MG63 (cell line): ENCODE results near the gene PDGFD. TPM values are rescaled to one million over a fixed set of nuclear protein-coding genes. Genes with fewer than 3 reads are reported as not detected.

Source experiments
- DNase-seq: peaks from one replicate; pipeline ENCODE4 v3.0.0-alpha.2; 2020
- H3K27me3 ChIP-seq: fragments of 250-450 bp; sonication (Bioruptor Pico); 2 replicates; pipeline ENCODE4 v1.5.1; 2020; ENCODE audit warnings: mild to moderate bottlenecking, moderate library complexity
- H3K36me3 ChIP-seq: fragments of 250-450 bp; sonication (Bioruptor Pico); 2 replicates; pipeline ENCODE4 v1.5.1; 2020; ENCODE audit warnings: mild to moderate bottlenecking, moderate library complexity
- H3K4me3 ChIP-seq: fragments of 250-450 bp; sonication (Bioruptor Pico); 2 replicates; pipeline ENCODE4 v1.5.1; 2020; ENCODE audit warnings: mild to moderate bottlenecking, moderate library complexity
- H3K9me3 ChIP-seq: fragments of 250-450 bp; sonication (Bioruptor Pico); 2 replicates; pipeline ENCODE4 v1.5.1; 2020; ENCODE audit warnings: mild to moderate bottlenecking, moderate library complexity
- total RNA-seq: library from RNA; depleted of rRNA; stranded (reverse); fragments of >200 nt; shearing (Covaris generic); gene quantifications from 2 replicates; pipeline ENCODE4 v1.2.3, GENCODE V29; 2014; ENCODE audit warnings: low replicate concordance

Gene PDGFD
- total RNA-seq, 1 experiment from 2014 or later = 0.95 TPM

DNA sequence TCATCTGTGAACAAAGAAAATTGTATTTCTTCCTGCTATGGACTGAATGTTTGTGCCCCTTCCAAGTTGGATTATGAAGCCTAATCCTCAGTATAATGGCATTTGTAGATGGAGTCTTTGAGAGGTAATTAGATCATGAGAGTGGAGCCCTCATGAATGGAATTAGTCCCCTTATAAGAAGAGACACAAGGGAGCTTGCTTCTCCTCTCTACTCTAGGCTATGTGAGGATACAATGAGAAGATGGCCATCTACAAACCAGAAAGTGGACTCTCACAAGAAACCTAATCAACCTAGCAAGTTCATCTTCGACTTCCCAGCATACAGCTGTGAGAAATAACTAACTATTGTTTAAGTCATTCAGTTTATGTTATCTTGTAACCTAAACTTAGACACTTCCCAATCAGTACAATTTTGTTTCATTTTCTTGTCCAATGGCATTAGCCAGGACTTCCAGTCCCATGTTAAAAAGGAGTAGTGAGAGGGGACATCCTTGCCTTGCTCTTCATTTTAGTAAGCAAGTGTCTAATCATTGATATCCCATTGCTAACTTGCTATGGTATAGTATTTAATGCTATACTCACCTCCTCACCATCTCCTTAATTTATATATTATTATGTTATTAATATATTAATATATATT, 45.7 kb downstream of the PDGFD start:
- DNase-seq = no peak
- no peaks in the 10 kb centered on the region for H3K27me3 ChIP-seq
- H3K4me3 ChIP-seq = no peak overlapping the region
- H3K36me3 ChIP-seq = no peaks in the 10 kb centered on the region
- no peaks in the 10 kb centered on the region; the same call in 1 of the 2 replicates for H3K9me3 ChIP-seq

GRCh38 chr11:104113541-104113940, 50.4 kb downstream of the PDGFD start:
- DNase-seq = no peak
- Histone ChIP-seq H3K9me3 (no peaks in the 10 kb centered on the region; the same call in 1 of the 2 replicates), H3K36me3 (no peaks in the 10 kb centered on the region), H3K27me3 (no peaks in the 10 kb centered on the region), H3K4me3 (no peak overlapping the region)

DNA sequence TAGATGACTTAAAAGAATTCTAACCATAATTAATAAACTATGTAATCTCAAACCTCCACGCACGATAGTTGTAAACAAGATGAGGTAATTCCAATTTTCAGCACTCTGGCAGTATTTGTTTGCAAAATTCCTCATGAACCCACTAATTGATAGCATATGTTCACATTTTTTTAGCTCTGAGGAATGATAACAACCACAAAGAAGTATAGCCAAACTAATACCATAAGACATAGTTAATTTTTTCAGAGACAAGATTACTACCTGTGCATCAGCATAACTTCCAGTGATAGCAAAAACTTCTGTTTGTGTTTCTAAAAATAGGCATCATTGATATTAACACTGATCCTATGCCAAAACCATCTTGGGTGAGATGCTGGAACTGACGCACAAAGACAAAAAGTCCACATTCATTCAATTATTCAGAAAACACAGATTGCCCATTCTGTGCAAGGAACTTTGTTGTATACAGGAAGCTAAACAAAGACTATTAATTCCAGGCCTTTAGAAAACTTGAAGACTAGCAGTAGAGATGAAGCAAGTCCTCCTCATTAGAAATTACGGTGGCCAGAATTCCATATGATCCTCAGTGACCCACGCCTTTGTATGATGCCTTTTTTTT, 57.7 kb downstream of the PDGFD start:
- Histone ChIP-seq H3K36me3 (no peaks in the 10 kb centered on the region), H3K9me3 (0 out of 2 replicates have a peak, but pooled peaks cover 1% of the 10 kb centered on the region), H3K27me3 (no peaks in the 10 kb centered on the region), H3K4me3 (no peak overlapping the region)
- DNase-seq = no peak

DNA sequence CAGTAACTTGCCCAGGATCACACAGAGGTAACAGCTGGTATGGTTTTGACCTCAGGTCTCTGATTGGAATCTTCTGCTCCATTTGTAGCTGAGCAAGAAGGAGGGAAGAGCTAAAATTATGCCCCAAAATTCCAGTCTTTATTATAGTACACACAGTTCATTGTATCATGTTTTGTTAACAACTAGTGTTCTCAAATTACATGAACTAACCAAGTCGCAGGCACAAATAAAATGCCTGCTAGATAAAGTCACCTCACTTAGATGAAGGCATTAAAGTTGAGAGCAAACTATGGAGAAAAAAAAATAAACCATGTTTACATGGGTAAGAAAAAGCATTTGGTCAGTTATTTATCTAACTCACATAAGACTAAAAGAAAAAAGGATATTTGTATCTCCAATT, 58.8 kb downstream of the PDGFD start:
- Histone ChIP-seq H3K9me3 (0 out of 2 replicates have a peak, but pooled peaks cover 1% of the 10 kb centered on the region), H3K27me3 (no peaks in the 10 kb centered on the region), H3K36me3 (no peaks in the 10 kb centered on the region), H3K4me3 (no peak overlapping the region)
- DNase-seq = no peak

- no peak for DNase-seq
- no peak overlapping the region for H3K4me3 ChIP-seq
- 0 out of 2 replicates have a peak, but pooled peaks cover 1% of the 10 kb centered on the region for H3K9me3 ChIP-seq
- H3K36me3 ChIP-seq = no peaks in the 10 kb centered on the region
- H3K27me3 ChIP-seq = no peaks in the 10 kb centered on the region
Observed at GRCh38 chr11:104104664-104105063, 59.3 kb downstream of the PDGFD start.

DNA sequence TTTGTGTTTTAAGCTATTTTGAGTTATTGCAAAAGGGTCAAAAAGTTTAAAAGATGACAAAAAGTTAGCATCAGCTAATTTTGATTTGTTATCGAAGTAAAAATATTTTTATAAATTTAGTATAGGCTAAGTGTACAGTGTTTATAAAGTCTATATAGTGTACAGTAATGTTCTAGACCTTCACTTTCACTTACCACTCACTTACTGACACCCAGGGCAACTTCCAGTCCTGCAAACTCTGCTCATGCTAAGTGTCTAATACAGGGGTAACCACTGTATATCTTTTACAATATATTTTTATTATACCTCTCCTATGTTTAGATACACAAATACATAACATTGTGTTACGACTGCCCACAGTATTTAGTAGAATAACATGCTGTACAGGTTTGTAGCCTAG, 59.7 kb downstream of the PDGFD start:
- no peak for DNase-seq
- Histone ChIP-seq H3K36me3 (no peaks in the 10 kb centered on the region), H3K4me3 (no peak overlapping the region), H3K27me3 (no peaks in the 10 kb centered on the region), H3K9me3 (0 out of 2 replicates have a peak, but pooled peaks cover 1% of the 10 kb centered on the region)

GRCh38 chr11:104098555-104098954, 65.4 kb downstream of the PDGFD start:
- H3K9me3 ChIP-seq = 0 out of 2 replicates have a peak, but pooled peaks cover 1% of the 10 kb centered on the region
- no peaks in the 10 kb centered on the region for H3K36me3 ChIP-seq
- no peak overlapping the region for H3K4me3 ChIP-seq
- DNase-seq = no peak
- no peaks in the 10 kb centered on the region for H3K27me3 ChIP-seq

DNA sequence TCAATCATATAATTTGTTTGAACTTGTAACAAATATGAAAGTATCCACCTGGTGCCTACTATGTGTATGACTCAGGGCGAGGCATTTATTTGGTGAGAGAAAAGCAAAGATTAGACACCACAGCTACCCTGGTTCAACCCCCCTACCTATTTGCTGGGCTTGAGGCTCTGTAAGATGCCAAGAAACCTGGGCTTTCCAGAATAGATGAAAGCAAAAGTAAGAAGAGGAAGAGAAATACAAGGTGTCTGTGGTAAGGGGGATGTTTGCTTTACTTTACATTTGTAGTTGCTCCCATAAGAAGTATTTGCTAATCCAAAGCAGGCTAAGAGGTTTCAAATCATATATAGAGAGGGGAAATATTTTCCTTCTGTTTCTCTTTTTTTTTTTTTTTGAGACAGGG, 65.8 kb downstream of the PDGFD start:
- DNase-seq = no peak
- Histone ChIP-seq H3K9me3 (0 out of 2 replicates have a peak, but pooled peaks cover 1% of the 10 kb centered on the region), H3K27me3 (no peaks in the 10 kb centered on the region), H3K36me3 (no peaks in the 10 kb centered on the region), H3K4me3 (no peak overlapping the region)

DNA sequence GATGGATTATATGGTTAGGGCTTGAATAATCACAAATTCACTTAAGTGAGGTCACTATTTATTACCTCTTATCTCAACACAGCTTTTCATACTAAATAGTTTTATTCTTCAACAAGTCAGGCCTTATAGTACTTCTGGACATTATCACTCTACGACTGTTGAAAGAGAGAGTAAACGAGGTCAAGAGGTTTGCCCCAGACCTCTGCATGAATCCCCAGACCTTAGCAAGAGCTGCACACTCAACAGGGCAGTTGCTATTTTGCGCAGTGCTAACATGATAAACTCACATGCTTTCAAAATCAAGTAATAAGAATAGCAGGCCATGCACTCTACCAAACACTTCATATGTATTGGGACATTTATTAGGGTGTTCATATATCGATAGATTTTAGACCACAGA, 67.0 kb downstream of the PDGFD start:
- DNase-seq = no peak
- H3K36me3 ChIP-seq = no peaks in the 10 kb centered on the region
- no peak overlapping the region for H3K4me3 ChIP-seq
- H3K27me3 ChIP-seq = no peaks in the 10 kb centered on the region
- 0 out of 2 replicates have a peak, but pooled peaks cover 1% of the 10 kb centered on the region for H3K9me3 ChIP-seq

- no peaks in the 10 kb centered on the region for H3K36me3 ChIP-seq
- no peak for DNase-seq
- no peaks in the 10 kb centered on the region for H3K9me3 ChIP-seq
- no peak overlapping the region for H3K4me3 ChIP-seq
- no peaks in the 10 kb centered on the region for H3K27me3 ChIP-seq
Observed at GRCh38 chr11:104095791-104096190, 68.2 kb downstream of the PDGFD start.

DNA sequence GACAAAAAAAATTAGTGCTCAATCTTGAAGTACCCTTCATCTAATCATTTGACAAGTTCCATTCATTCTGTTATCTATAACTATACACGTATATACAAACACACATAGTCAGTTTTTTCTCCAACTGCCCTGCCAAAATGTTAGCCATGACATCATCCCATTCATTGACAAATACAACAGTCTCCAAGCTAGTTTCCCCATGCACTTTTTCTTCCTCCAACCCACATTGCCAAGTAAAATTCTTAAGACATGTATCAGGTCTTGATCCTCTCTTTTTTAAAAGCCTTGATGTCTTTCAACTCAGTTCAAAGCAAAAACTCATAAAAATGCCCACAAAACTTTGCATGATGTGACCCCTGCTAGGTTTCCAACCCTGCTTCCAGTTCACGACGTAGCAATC, 69.4 kb downstream of the PDGFD start:
- Histone ChIP-seq H3K27me3 (no peaks in the 10 kb centered on the region), H3K4me3 (no peak overlapping the region), H3K9me3 (no peaks in the 10 kb centered on the region), H3K36me3 (no peaks in the 10 kb centered on the region)
- peak; percentile 40 for DNase-seq

GRCh38 chr11:104093426-104094280, 70.3 kb downstream of the PDGFD start:
- Histone ChIP-seq H3K9me3 (no peaks in the 10 kb centered on the region), H3K36me3 (no peaks in the 10 kb centered on the region), H3K4me3 (no peak overlapping the region), H3K27me3 (no peaks in the 10 kb centered on the region)
- no peak for DNase-seq

GRCh38 chr11:104092744-104093143, 71.2 kb downstream of the PDGFD start:
- DNase-seq = peak; percentile 5
- H3K9me3 ChIP-seq = no peaks in the 10 kb centered on the region
- H3K27me3 ChIP-seq = no peaks in the 10 kb centered on the region
- no peaks in the 10 kb centered on the region for H3K36me3 ChIP-seq
- H3K4me3 ChIP-seq = no peak overlapping the region

DNA sequence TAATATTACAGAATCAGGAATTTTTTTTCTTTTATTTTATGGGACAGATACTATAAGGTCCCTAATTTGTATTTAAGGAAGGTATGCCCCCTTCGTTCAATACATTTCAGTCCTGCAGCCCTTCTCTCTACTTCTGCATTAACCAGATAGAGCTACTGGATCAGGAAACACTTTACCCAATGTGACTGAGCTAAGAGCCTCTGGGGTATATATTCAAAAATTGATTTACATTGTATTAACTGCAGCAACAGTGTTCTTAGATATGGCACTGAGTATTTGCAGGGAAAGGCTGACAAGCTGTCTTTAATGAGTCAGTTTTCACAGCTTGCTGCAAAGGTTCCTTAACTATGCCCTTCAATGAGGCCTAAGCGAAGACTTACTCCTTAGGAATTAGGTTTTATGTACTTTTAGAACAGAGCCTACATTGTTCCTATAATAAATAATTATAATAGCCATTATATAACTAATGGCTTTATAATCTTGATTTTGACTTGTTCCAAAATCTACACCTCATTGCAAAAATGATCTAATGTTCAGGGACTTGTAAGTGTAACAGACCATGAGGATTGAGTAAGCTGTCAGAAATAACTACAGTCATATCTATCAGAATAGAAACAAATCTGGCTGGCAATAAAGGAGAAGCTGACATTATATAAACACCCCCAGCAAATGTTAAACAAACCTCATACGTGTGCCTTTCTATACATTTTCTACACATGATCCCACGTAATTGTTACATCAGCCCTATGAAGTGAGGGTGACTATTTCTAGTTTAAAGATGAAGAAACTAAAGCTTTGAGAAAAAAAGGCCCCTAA, 72.5 kb downstream of the PDGFD start:
- DNase-seq = no peak
- no peaks in the 10 kb centered on the region for H3K9me3 ChIP-seq
- no peak overlapping the region for H3K4me3 ChIP-seq
- H3K36me3 ChIP-seq = no peaks in the 10 kb centered on the region
- no peaks in the 10 kb centered on the region for H3K27me3 ChIP-seq

GRCh38 chr11:104090767-104091166, 73.2 kb downstream of the PDGFD start:
- no peak for DNase-seq
- Histone ChIP-seq H3K4me3 (no peak overlapping the region), H3K27me3 (no peaks in the 10 kb centered on the region), H3K36me3 (no peaks in the 10 kb centered on the region), H3K9me3 (no peaks in the 10 kb centered on the region)

- Histone ChIP-seq H3K27me3 (no peaks in the 10 kb centered on the region), H3K36me3 (no peaks in the 10 kb centered on the region), H3K9me3 (no peaks in the 10 kb centered on the region), H3K4me3 (no peak overlapping the region)
- no peak for DNase-seq
Observed at GRCh38 chr11:104089481-104089880, 74.5 kb downstream of the PDGFD start.
